Limb (tissue), 2 donors: ENCODE measurements around the gene CSNK1G2.
A peak's percentile ranks its signal among the peaks of the same experiment; 100 is the strongest.
"Not testable (repeated sequence)": the region's sequence is repeated elsewhere in the genome, so short reads cannot be mapped to it uniquely, and the experiment has no call there.

Source experiments
- DNase-seq, 2 donors: peaks; one replicate each; pipeline ENCODE4 v3.0.0-alpha.2; 2016; ENCODE audit errors: extremely low spot score in 2 of 2

The CSNK1G2 gene

DNA sequence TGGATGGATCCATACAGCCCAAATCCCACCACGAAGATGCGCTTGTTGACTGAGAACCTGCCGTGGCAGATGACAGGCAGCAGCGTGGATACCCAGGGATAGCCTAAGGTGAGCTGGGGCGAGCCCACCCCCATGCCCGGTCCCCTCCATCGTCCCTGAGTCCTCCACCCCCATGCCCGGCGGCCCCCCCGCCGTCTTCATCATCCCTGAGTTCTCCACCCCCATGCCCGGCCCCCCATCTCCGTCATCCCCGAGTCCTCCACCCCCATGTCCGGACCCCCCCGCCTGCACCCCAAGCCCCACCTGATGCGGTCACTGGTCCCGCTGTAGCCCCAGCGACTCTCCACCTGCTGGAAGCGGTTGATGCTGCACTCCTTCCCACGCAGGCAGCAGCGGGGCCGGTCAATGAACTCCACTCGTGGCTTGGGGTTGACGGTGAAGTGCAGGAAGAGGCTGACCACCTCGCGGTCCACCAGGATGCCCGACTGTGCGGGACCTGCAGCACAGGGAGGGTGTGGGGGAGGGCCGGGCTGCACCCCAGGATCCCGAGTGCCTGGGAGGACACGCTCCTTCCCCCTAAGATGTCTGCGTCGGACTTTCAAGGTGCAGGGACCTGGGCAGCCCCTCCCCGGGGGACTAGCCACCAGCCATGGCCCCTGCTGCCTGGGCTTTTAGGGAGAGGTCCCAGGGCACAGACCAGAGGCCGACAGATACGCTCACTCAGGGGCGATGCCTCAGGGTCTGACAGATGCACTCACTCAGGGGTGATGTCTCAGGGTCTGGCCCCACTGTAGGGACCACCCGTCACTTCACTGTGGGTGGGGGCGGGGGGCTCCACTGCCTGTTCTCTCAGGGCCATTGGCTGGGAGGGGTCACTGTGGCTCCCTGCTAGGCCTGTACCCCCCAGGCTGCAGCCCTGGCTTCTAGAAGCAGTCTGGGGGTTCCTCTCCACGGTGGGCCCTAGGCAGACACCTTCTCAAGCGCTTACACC is 46.5 kb downstream of the CSNK1G2 start:
- DNase-seq = no peak

GRCh38 chr19:1988464-1988863 is 47.5 kb downstream of the CSNK1G2 start:
- DNase-seq = not testable (repeated sequence)

- no peak for DNase-seq
Observed at GRCh38 chr19:1989513-1990229, 48.7 kb downstream of the CSNK1G2 start.

GRCh38 chr19:1990230-1991017 is 49.5 kb downstream of the CSNK1G2 start:
- no peak for DNase-seq

DNA sequence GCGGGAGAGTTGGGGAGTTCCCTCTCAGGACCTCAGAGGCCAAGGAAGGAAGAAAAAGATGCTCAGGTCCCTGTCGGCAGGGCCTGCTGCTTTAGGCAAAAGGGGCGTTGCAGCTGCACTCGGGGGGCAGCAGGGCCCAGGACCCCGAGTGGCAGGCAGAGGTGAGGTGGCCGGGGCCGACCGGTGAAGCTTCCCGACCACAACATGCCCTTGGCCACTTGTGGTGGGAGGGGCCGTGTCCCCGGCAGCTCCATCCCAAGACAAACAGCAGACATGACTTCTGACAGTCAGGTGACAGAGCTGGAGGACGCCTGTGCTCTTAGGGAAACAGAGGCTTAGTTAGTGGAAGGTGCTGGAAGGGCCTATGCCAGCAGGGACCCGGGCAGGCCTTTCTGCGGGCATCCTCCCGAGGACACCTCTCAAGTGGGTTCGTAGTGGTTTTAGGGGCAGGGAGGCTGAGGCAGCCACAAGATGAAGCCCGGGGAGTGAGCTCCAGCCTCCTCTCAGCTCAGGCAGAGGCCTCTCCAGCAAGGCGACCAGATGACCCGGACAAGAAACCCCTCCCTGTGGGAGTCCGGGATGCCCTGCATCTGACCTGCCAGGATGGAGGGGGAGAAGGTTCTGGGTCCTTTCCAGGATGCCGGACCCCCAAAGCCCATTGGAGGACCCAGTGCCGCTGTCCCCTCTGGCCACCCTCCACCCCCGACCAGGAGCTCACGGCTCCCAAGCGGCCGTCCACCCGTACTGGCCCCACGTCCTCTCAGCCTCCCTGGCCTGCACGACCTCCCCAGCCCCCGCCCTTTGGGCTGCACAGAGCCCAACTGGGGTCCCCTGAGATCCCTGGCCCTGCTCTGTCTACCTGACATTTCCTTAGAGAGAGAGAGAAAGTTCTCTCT is 50.3 kb downstream of the CSNK1G2 start:
- DNase-seq = no peak

DNA sequence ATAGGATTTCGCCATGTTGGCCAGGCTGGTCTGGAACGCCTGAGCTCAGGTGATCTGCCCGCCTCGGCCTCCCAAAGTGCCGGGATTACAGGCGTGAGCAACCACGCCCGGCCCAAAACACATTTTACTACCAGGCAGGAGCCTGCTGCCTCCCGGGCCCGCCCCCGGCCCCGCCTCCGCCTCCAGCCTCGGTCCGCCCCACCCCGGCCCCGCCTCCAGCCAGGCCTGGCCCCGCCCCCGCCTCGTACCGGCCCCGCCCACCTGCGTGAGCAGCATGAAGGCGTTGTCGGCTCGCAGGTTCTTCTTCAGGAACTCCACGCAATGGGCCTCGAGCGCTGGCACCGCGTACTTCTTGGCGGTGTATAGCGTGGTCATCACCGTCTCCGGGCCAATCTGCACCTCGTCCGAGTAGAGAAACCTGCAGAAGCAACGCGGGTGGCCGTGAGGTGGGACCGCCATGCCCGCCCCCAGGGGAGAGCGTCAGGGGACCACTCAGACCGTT is 51.8 kb downstream of the CSNK1G2 start:
- DNase-seq = no peak

GRCh38 chr19:1997353-1998233 is 56.6 kb downstream of the CSNK1G2 start:
- no peak for DNase-seq

- no peak for DNase-seq
Observed at GRCh38 chr19:1998712-1999708, 58.0 kb downstream of the CSNK1G2 start.

- no peak for DNase-seq
Observed at GRCh38 chr19:1999856-2000515, 59.0 kb downstream of the CSNK1G2 start.

DNA sequence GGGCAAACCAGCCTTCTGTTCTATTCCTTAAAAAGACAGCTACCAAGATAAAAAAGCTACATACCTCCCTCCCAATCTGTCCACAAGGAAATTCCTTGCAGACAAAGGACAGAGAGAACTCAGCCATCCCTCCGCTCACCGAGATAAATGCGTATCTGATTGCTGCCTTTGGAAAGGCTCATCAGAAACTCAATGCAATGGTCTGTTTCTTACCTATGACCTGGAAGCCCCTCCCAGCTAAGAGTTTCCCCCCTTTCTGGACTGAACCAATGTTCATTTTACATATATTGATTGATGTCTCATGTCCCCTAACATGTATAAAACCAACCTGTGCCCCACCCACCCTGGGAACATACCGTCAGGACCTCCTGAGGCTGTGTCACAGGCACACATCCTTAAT is 62.9 kb downstream of the CSNK1G2 start:
- no peak for DNase-seq

DNA sequence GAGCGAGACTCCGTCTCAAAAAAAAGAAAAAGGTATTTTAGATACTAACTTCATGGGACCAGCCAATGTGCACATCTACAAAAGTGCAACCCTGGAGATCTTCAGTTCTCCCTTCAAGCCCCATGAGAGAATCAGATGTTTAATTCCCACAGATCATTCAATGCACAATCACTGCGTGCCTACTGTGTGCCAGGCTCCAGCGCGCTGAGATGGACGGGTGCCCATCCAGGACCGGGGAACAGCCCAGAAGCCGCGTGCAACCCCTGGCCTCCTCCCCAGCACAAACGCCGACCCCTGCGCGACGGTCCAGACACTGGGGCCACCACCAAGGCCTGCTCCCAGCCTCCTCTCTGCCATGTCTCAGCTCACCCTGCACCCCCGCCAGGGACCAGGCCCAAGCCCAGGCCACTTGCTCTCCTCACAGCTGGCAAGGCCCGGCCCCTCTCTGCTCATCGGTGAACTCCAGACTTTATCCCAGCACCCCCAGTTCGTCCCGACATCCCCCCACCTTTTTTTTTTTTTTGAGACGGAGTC is 69.2 kb downstream of the CSNK1G2 start:
- no peak for DNase-seq

DNA sequence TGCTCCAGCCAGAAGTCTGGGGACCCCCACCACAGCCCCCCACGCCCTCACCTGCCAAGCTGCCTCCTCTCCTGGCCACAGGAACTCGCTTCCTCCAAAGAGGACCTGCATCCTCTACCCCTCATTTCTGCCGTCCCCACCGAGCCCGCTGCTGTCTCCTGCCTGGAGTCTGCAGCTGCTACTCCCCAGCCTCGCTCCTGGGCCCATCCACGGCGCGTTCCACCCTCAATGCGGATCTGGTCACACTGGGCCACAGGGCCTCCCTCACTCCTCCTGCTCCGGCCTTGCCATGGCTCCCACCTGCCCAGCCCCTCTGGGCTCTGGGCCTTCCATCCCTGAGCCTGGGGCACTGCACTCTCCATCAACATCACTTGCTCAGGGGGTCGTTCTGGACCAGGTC is 70.2 kb downstream of the CSNK1G2 start:
- DNase-seq = no peak

DNA sequence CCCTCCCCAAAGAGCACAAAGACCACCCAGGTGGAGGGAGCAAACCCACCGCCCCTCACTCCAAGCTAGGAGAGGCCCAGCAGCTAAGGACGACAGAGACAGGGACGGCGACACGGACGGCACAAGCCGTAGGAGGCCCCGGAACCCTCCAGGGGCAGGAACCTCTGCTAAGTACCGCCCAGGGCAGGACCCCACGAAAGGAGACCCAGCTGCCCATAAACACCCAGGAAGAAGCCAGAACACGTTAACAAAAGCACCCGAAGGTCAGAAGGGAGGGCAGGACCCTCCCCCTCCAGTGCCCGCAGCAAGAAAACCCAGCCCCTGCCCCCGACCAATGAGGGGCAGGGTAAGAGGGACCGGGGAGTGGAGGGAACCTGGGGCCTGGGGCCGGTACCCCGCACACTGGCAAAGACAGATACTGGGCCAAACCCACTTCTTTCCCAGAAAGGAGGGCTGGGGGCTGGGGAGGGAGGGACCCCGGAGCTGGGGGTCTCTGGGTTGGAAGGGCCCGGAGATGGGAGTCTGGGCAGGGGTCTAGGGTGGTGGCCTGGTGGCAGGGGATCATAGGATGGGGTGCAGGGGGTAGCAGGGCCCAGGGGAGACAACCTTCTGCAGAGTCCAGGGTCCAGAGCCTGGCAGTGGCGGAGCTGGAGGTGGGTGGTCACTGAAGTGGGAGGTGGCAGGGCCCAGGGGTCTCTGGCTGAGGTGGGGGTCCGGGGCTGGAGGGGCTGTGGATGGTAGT is 72.1 kb downstream of the CSNK1G2 start:
- no peak for DNase-seq

DNA sequence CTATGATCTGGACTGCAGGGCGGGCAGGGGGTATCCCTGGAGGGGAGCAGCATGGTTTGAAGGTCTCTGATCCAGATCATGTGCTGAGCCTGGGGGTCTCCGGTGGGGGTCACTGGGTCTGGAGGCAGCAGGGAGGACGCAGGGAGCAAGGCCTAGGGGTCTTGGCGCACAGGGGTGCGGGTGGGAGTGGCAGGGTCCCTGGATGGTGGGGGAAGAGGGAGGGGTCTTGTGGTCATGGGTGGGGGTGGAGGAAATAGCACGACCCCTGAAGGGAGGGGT is 72.7 kb downstream of the CSNK1G2 start:
- no peak for DNase-seq

DNA sequence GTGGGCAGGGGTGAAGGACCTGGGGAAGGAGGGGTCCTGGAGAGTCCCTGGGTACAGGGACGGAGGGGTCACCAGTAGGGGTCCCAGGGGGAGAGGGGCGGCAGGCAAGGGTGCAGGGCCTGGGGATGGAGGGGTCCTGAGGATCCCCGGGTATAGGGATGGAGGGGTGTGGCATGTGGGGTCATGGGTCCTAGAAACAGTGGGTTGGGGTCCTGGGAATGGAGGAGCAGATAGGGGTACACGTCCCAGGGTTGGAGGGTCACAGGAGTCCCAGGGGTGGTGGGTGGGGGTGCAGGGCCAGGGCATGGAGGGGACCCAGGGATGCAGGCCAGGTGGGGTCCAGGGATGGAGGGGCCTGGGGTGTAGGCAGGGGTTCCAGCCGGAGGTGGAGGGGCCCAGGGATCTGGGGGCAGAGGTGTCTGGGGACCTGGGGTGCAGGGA is 73.2 kb downstream of the CSNK1G2 start:
- DNase-seq = no peak

DNA sequence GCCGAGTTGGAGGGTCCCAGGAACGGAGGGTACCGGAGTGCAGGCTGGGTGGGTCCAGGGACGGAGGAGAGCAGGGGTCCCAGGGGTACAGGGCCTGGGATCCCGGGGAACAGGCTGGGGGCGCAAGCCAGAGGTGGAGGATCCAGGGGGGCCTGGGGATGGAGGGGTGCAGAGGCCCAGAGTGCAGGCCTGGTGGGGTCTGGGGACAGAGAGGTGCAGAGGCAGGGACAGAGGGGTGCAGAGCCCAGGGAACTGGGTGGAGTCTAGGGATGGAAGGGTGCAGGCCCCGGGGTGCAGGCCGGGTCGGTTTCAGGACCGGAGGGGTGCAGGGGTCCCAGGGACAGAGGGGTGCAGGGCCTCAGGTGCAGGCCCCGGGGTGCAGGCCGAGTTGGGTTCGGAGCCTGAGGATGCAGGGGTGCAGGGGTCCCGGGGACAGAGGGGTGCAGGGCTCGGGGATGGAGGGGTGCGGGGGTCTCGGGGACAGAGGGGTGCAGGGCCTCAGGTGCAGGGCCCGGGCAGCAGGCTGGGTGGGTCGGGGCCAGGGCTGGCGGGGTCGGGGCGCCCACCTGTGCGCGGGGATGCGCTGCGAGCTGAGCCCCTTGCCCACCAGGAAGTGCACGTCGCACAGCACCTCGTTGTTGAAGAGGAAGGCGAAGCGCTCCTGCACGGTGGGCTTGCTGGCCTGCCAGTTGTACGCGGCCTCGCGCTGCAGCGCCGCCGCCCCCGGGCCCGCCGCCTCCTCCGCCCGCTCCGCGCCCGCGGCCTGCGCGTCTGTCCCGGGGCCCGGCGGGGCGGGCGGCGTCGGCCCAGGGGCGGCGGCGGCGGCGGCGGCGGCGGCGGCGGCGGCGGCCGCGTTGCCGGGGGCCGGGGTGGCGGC is 74.0 kb downstream of the CSNK1G2 start:
- peak in 1 of 2 donors; percentile 55 for DNase-seq
